H9 (cell line): ENCODE results near the gene ZMAT5. TPM values are rescaled to one million over a fixed set of nuclear protein-coding genes. Genes with fewer than 3 reads are reported as not detected.

Experiments used
- DNase-seq: peaks from one replicate; pipeline ENCODE4 v3.0.0-alpha.2; 2017
- H2AFZ ChIP-seq: one replicate; pipeline ENCODE4 v1.6.1; 2013; ENCODE audit warnings: mild to moderate bottlenecking, low read length, control low read depth, moderate library complexity
- H2AK5ac ChIP-seq: 2 replicates; pipeline ENCODE4 v1.6.1; 2013; ENCODE audit warnings: low read length, control low read depth, mixed read lengths; ENCODE audit not compliant: insufficient read length
- H2BK120ac ChIP-seq: one replicate; pipeline ENCODE4 v1.6.1; 2013; ENCODE audit warnings: low read depth, mild to moderate bottlenecking, low read length, control low read depth, inconsistent platforms; ENCODE audit not compliant: poor library complexity, severe bottlenecking
- H2BK12ac ChIP-seq: 2 replicates; pipeline ENCODE4 v1.6.1; 2013; ENCODE audit warnings: low read length, control low read depth, mixed read lengths, low read depth; ENCODE audit not compliant: insufficient read length
- H2BK15ac ChIP-seq: 2 replicates; pipeline ENCODE4 v1.6.1; 2013; ENCODE audit warnings: low read depth, low read length, control low read depth
- H2BK20ac ChIP-seq: one replicate; pipeline ENCODE4 v1.6.1; 2013; ENCODE audit warnings: low read depth, mild to moderate bottlenecking, low read length, control low read depth, inconsistent platforms; ENCODE audit not compliant: poor library complexity, severe bottlenecking
- H2BK5ac ChIP-seq: 2 replicates; pipeline ENCODE4 v1.6.1; 2013; ENCODE audit warnings: low read length, control low read depth, mixed read lengths; ENCODE audit not compliant: insufficient read length
- H3K14ac ChIP-seq: 2 replicates; pipeline ENCODE4 v1.6.1; 2013; ENCODE audit warnings: low read length, control low read depth; ENCODE audit not compliant: insufficient read depth
- H3K18ac ChIP-seq: 2 replicates; pipeline ENCODE4 v1.6.1; 2013; ENCODE audit warnings: low read depth, mild to moderate bottlenecking, mixed read lengths, low read length, control low read depth; ENCODE audit not compliant: insufficient read length
- H3K23ac ChIP-seq: 2 replicates; pipeline ENCODE4 v1.6.1; 2013; ENCODE audit warnings: low read length, control low read depth, mixed read lengths, low read depth; ENCODE audit not compliant: insufficient read length
- H3K23me2 ChIP-seq: 2 replicates; pipeline ENCODE4 v1.6.1; 2013; ENCODE audit warnings: low read depth, mild to moderate bottlenecking, mixed read lengths, low read length, control low read depth; ENCODE audit not compliant: insufficient read length, poor library complexity, severe bottlenecking
- H3K27ac ChIP-seq: 2 replicates; pipeline ENCODE4 v1.5.1; 2013; ENCODE audit warnings: low read length, control low read depth, mixed read lengths, low read depth; ENCODE audit not compliant: insufficient read length
- H3K27me3 ChIP-seq: 2 replicates; pipeline ENCODE4 v1.6.1; 2013; ENCODE audit warnings: low read length, control low read depth, inconsistent platforms; ENCODE audit not compliant: insufficient read depth
- H3K4ac ChIP-seq: 2 replicates; pipeline ENCODE4 v1.6.1; 2013; ENCODE audit warnings: low read depth, mild to moderate bottlenecking, control low read depth, inconsistent platforms, low read length, moderate library complexity
- H3K4me1 ChIP-seq: 2 replicates; pipeline ENCODE4 v1.6.1; 2013; ENCODE audit warnings: low read length, control low read depth, inconsistent platforms; ENCODE audit not compliant: insufficient read depth
- H3K4me2 ChIP-seq: 2 replicates; pipeline ENCODE4 v1.6.1; 2013; ENCODE audit warnings: low read length, control low read depth, mixed read lengths; ENCODE audit not compliant: insufficient read length, insufficient read depth
- H3K56ac ChIP-seq: 2 replicates; pipeline ENCODE4 v1.6.1; 2013; ENCODE audit warnings: low read depth, mild to moderate bottlenecking, mixed read lengths, low read length, control low read depth; ENCODE audit not compliant: insufficient read length
- H3K79me1 ChIP-seq: 2 replicates; pipeline ENCODE4 v1.6.1; 2013; ENCODE audit warnings: low read depth, mild to moderate bottlenecking, moderate library complexity, low read length, control low read depth, inconsistent platforms; ENCODE audit not compliant: insufficient read depth, poor library complexity, severe bottlenecking
- H3K79me2 ChIP-seq: 2 replicates; pipeline ENCODE4 v1.6.1; 2013; ENCODE audit warnings: low read length, control low read depth, inconsistent platforms; ENCODE audit not compliant: insufficient read depth
- H3K9ac ChIP-seq: 2 replicates; pipeline ENCODE4 v1.6.1; 2013; ENCODE audit warnings: low read length, control low read depth, mixed read lengths; ENCODE audit not compliant: insufficient read length; ENCODE audit errors: extremely low read depth
- H3K9me3 ChIP-seq: one replicate; pipeline ENCODE4 v1.6.1; 2013; ENCODE audit warnings: low read depth, low read length, inconsistent platforms; ENCODE audit not compliant: control insufficient read depth
- H3T11ph ChIP-seq: one replicate; pipeline ENCODE4 v1.6.1; 2013; ENCODE audit warnings: mild to moderate bottlenecking, low read length, control low read depth, inconsistent platforms
- H4K20me1 ChIP-seq: one replicate; pipeline ENCODE4 v1.6.1; 2013; ENCODE audit not compliant: control insufficient read depth, insufficient read length, insufficient read depth
- H4K5ac ChIP-seq: 2 replicates; pipeline ENCODE4 v1.6.1; 2013; ENCODE audit warnings: low read depth, mild to moderate bottlenecking, mixed read lengths, low read length, control low read depth; ENCODE audit not compliant: insufficient read length
- H4K8ac ChIP-seq: replicated peaks from 2 replicates; pipeline ENCODE4 v1.6.1; 2013; ENCODE audit warnings: low read length, control low read depth, mixed read lengths, low read depth; ENCODE audit not compliant: insufficient read length
- H4K91ac ChIP-seq: 2 replicates; pipeline ENCODE4 v1.6.1; 2013; ENCODE audit warnings: low read depth, mild to moderate bottlenecking, moderate library complexity, mixed read lengths, low read length, control low read depth; ENCODE audit not compliant: insufficient read length
- H3K27ac Mint-ChIP-seq, 3 experiments: 2 replicates in 2 of 3; 3 replicates in 1 of 3; pipeline ENCODE4 v1.8.0; 2020 to 2021; ENCODE audit warnings: mixed read lengths in 3 of 3, mild to moderate bottlenecking in 1 of 3, moderate library complexity in 1 of 3
- H3K27me3 Mint-ChIP-seq: 2 replicates; pipeline ENCODE4 v1.8.0; 2021; ENCODE audit warnings: low read depth, mild to moderate bottlenecking, moderate library complexity, mixed read lengths
- H3K36me3 Mint-ChIP-seq, 3 experiments: 2 replicates in 2 of 3; 3 replicates in 1 of 3; pipeline ENCODE4 v1.8.0; 2020 to 2021; ENCODE audit warnings: low read depth in 3 of 3, mixed read lengths in 3 of 3; ENCODE audit not compliant: insufficient read depth in 1 of 3
- H3K4me1 Mint-ChIP-seq, 2 experiments: 2 replicates each; pipeline ENCODE4 v1.8.0; 2020; ENCODE audit warnings: mixed read lengths in 2 of 2
- H3K4me3 Mint-ChIP-seq, 2 experiments: 2 replicates in 1 of 2; 3 replicates in 1 of 2; pipeline ENCODE4 v1.8.0; 2020 to 2021; ENCODE audit warnings: mild to moderate bottlenecking in 2 of 2, mixed read lengths in 2 of 2, moderate library complexity in 1 of 2
- H3K9me3 Mint-ChIP-seq, 2 experiments: 2 replicates in 1 of 2; 3 replicates in 1 of 2; pipeline ENCODE4 v1.8.0; 2020; ENCODE audit warnings: mild to moderate bottlenecking in 2 of 2, mixed read lengths in 2 of 2, moderate library complexity in 1 of 2
- WGBS: extraction: QIAGEN DNeasy Blood & Tissue Kit; methylation state at CpG from one replicate; pipeline ENCODE4 v1.1.7; 2013; ENCODE audit warnings: missing lambda C conversion rate, low lambda C conversion rate, mixed read lengths; ENCODE audit not compliant: insufficient read length; ENCODE audit errors: extremely low coverage; 5-methylcytosine and 5-hydroxymethylcytosine counted together
- total RNA-seq: library from RNA; stranded (reverse); gene quantifications from 2 replicates; pipeline ENCODE4 v1.2.1, GENCODE V29; 2021
- TF ChIP-seq, protein P1 (sequence below): fragments of 200-600 bp; sonication (generic); conservative IDR thresholded peaks from 3 replicates; pipeline ENCODE4 v1.8.0; 2021; ENCODE audit warnings: antibody characterized with exemption, mild to moderate bottlenecking

The ZMAT5 gene
- total RNA-seq, 1 experiment from 2014 or later: 13.9 TPM

DNA sequence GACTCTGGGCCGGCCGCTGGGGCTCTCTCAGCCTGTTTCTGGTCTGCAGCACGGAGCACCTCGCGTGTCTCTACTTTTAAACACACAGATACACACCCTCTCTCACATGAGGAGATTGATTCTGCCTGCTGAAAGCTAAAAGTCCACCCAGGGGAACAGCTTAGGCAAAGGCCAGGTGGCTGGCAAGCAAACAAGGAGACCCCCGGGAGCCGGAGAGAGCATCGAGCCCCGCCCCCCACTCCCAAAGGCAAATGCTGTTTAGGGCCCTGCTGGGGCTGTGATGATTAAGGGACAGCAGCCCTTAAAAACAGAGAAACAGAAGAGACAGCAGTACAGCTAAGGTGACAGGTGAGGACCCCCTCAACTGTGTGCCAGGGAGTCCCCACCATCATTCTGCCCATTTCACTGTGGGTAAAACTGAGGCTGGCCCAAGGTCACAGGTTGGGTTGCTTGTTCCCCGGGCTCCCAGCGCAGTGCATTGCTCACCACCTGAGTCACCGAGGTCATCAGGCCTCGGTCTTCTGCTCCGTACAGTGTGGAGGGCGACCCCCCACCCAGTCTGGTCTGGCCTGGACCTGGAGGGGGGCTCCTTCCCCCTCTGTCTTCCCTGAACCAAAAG, 40.2 kb downstream of the ZMAT5 start:
- Histone ChIP-seq H3K4me2 (no peak overlapping the region), H3T11ph (no peak overlapping the region), H3K9me3 (no peaks in the 10 kb centered on the region), H4K8ac (no peak overlapping the region), H3K14ac (no peak overlapping the region), H2BK20ac (no peak overlapping the region), H3K56ac (no peak overlapping the region), H4K91ac (no peak overlapping the region), H3K23me2 (no peaks in the 10 kb centered on the region), H4K20me1 (peaks cover 2% of the 10 kb centered on the region), H2BK12ac (no peak overlapping the region), H3K79me2 (no peaks in the 10 kb centered on the region), H2BK5ac (no peak overlapping the region), H3K27ac (no peak overlapping the region), H2BK15ac (no peak overlapping the region), H3K79me1 (no peaks in the 10 kb centered on the region), H3K27me3 (peaks cover 1% of the 10 kb centered on the region; the same call in 1 of the 2 replicates), H3K9ac (no peak overlapping the region), H2BK120ac (no peak overlapping the region), H3K23ac (no peak overlapping the region), H3K18ac (no peak overlapping the region), H2AK5ac (no peak overlapping the region), H3K4me1 (no peaks in the 10 kb centered on the region), H3K4ac (no peak overlapping the region), H2AFZ (no peak overlapping the region), H4K5ac (no peak overlapping the region)
- no peak overlapping the region for H3K4me3 Mint-ChIP-seq
- TF ChIP-seq, protein P1, sequence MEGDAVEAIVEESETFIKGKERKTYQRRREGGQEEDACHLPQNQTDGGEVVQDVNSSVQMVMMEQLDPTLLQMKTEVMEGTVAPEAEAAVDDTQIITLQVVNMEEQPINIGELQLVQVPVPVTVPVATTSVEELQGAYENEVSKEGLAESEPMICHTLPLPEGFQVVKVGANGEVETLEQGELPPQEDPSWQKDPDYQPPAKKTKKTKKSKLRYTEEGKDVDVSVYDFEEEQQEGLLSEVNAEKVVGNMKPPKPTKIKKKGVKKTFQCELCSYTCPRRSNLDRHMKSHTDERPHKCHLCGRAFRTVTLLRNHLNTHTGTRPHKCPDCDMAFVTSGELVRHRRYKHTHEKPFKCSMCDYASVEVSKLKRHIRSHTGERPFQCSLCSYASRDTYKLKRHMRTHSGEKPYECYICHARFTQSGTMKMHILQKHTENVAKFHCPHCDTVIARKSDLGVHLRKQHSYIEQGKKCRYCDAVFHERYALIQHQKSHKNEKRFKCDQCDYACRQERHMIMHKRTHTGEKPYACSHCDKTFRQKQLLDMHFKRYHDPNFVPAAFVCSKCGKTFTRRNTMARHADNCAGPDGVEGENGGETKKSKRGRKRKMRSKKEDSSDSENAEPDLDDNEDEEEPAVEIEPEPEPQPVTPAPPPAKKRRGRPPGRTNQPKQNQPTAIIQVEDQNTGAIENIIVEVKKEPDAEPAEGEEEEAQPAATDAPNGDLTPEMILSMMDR: no peak
- H3K36me3 Mint-ChIP-seq: no peaks in the 10 kb centered on the region; a peak in 1 of 7 replicates
- peaks cover 49% of the 10 kb centered on the region for H3K27me3 Mint-ChIP-seq
- H3K27ac Mint-ChIP-seq: no peak overlapping the region; a peak in 1 of 7 replicates
- peaks cover 9 to 11% of the 10 kb centered on the region in 2 experiments; a peak in 3 of 4 replicates for H3K4me1 Mint-ChIP-seq
- DNase-seq: no peak
- H3K9me3 Mint-ChIP-seq: no peaks in the 10 kb centered on the region; a peak in 1 of 5 replicates
- WGBS: no CpG with 5 or more reads among the region's 15 CpGs
